Loucy (cell line): ENCODE data around the gene UGT2B28.
"Not testable (repeated sequence)": the region's sequence is repeated elsewhere in the genome, so short reads cannot be mapped to it uniquely, and the experiment has no call there.

Experiments
- EZH2phosphoT487 ChIP-seq: fragments of 200-600 bp; IDR thresholded peaks from 2 replicates; pipeline ENCODE4 v1.6.1; 2018; ENCODE audit warnings: antibody characterized with exemption, mild to moderate bottlenecking, moderate library complexity, borderline replicate concordance
- TF ChIP-seq, protein P1 (sequence below): fragments of 200-600 bp; sonication (generic); conservative IDR thresholded peaks from 2 replicates; pipeline ENCODE4 v1.5.1; 2014; ENCODE audit warnings: mild to moderate bottlenecking, antibody characterized with exemption, low read length

DNA sequence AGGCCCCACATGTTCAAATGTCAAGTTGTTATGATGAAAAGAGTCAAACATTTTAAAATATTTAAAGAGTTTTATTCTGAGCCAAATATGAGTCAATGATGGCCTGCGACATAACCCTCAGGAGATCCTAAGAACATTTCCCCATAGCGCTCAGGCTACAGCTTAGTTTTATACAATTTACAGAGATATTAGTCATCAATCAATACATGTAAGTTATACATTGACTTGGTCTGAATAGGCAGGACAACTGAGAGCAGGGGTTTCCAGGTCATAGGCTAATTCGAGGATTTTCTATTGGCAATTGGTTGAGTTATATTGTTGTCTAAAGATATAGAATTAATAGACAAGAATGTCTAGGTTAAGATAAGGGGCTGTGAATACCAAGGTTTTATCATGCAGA lies 39.5 kb upstream of the UGT2B28 start:
- TF ChIP-seq, protein P1, sequence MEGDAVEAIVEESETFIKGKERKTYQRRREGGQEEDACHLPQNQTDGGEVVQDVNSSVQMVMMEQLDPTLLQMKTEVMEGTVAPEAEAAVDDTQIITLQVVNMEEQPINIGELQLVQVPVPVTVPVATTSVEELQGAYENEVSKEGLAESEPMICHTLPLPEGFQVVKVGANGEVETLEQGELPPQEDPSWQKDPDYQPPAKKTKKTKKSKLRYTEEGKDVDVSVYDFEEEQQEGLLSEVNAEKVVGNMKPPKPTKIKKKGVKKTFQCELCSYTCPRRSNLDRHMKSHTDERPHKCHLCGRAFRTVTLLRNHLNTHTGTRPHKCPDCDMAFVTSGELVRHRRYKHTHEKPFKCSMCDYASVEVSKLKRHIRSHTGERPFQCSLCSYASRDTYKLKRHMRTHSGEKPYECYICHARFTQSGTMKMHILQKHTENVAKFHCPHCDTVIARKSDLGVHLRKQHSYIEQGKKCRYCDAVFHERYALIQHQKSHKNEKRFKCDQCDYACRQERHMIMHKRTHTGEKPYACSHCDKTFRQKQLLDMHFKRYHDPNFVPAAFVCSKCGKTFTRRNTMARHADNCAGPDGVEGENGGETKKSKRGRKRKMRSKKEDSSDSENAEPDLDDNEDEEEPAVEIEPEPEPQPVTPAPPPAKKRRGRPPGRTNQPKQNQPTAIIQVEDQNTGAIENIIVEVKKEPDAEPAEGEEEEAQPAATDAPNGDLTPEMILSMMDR, result not testable (repeated sequence)
- TF ChIP-seq EZH2phosphoT487, result not testable (repeated sequence)
